ENCODE data around the gene ZNF444.

ZNF444 gene

DNA sequence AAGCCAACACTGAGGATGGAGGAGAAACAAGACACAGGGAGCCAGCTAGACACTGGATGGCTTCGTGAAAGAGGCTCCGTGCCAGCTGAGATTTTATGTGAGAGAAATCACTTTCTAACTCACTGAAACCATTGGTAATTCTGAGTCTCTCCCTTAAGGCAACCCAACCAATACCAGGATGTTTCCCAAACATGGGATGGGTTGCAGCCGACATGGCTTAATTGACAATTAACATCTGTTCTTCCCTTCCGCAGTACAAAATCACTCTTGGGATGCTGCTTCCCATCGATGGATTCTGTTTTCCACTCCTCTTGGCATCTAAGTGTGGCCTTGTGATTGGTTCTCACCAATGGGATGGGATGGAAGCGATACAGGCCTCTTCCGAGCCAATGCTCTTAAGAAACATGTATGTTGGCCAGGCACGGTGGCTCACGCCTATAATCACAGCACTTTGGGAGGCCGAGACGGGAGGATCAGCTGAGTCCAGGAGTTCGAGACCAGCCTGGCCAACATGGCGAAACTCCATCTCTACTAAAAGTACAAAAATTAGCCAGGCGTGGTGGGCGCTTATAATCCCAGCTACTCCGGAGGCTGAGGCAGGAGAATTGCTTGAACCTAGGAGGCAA, 17.7 kb upstream of the ZNF444 start:
- DNase-seq, result no peak

DNA sequence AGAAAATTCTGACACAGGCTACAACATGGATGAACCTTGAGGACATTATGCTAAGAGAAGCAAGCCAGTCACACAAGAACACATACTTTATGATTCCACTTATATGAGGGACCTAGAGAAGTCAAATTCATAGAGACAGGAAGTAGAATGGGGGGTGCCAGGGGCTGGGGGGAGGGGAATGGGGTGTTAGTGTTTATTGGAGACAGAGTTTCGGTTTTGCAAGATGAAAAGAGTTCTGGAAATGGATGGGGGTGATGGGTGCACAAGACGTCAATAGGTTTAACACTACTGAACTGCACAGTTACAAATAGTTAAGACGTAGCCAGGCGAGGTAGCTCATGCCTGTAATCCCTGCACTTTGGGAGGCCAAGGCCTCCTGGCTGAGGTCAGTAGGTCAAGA, 16.5 kb upstream of the ZNF444 start:
- peak in 1 of 2 donors; percentile 25 for DNase-seq

DNA sequence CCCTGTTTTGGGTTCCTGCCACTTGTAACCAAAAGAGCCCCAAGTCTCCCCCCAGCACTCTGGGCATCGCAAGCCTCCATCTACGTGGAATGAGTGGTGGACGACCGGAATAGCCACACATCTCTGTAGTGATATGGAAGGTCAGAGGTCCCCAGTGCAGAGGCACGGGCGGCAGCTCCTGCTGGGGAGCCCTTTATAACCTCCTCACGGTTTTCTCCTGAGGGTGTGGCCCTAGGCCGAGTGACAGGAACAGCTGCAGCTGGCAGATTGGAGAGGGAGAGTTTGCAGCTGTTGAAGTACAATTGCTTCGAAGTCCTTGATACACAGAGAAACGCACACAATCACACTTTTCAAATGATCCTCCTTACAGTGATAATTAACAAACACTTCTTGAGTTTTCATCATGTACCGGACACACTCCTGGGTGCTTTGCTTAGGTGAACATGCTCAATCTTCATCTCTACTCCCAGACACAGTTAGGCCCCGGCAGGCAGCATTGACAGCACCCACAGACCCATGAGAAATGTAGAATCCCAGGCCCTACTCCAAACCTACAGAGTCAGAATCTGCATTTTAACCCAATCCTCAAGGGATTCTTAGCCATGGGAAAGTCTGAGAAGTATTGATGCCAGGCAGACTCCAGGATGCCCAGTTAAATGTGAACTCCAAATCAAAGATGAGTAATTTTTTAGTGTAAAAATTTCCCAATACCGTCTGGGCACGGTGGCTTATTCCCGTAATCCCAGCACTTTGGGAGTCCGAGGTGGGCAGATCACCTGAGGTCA, 15.1 kb upstream of the ZNF444 start:
- DNase-seq, result no peak

DNA sequence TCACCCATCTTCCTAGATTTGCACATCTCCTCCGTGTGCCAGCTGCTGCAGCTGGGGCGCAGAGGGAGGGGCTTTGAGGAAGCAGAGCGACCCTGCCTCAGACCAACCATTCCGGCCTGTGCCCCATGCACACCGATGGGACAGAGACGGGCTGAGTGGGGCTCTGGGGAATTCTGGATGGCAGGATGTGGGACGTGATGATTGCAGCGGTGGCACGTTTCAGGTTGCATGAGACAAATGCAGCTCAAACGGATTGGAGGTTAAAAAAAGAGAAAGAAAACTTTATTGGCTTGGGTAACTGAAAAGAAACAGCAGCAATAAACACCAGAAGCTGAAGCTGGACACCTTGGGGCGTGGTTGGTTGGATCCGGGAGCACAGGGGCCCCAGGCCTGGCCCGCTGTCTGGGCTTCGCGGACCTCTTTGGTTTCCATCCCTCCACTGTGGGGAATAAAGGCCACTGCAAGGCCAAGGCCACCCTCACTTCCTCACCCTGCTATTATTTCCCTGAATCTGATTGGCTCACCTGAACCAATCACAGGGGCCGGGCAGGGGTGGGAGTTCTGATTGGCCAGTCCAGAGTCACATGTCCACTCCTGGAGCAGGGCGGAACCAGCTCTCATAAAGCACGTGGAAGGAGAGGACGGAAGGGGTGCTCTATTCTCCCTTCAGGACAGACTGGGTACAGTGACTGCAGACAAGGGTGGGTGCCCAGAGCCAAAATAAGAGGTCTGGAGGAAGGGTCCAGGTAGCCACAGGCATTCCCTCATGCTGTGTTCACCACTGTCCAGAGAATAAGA, 13.9 kb upstream of the ZNF444 start:
- no peak for DNase-seq

DNA sequence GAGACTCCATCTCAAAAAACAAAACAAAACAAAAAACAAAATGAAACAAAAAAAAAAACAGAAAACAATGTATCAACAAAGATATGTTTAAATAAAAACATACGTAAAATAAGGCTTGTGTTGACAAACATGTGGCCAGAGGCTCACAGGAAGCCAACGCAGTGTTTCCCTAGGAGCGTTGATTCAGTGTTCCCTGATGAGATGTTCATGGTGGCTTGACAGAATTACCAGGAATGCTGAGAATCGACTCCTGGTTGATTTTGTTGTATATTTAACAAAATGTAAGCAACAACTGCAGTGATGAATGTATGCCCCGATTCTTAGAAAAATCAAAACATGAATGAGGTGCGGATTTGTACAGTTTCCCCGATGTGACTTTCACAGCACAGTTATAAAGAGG, 11.1 kb upstream of the ZNF444 start:
- DNase-seq, result no peak

DNA sequence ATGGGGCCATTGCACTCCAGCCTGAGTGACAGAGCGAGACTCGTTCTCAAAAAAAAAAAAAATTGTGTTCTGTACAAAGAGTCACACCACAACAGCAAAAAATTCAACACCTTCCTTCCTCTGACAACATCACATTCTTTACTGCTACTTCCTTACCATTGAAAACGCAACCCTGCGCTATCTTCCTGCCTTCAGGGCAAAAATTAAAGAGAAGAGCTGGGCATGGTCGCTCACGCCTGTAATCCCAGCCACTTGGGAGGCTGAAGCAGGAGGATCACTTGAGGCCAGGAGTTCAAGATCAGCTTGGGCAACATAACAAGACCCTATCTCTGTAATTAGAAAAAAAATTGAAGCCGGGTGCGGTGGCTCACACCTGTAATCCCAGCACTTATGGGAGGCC, 9.4 kb upstream of the ZNF444 start:
- DNase-seq, result no peak

DNA sequence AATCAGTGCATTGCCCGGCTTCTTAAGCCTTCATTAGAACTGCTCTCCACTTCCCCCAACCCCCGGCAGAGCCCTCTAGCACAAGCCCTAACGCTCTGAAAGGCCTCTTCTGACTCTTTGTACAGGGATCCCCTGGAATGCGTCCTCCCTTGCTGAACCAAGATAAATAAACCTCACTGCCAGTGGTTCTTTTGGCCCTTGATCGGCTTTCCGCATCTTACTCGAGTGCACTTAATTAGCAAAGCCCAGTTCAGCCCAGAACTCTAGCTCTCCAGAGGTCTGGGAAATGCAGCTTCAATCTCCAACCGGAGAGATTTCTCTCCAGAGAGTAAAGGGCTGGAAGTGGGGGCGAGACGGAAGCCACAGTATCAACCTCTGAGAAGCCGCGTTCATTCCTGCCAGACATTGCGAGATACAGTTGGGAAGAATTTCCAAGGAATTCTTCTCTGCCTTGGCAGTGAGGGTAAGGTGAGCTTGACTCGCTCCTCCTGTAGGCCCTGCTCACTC, 8.7 kb upstream of the ZNF444 start:
- no peak for DNase-seq

DNA sequence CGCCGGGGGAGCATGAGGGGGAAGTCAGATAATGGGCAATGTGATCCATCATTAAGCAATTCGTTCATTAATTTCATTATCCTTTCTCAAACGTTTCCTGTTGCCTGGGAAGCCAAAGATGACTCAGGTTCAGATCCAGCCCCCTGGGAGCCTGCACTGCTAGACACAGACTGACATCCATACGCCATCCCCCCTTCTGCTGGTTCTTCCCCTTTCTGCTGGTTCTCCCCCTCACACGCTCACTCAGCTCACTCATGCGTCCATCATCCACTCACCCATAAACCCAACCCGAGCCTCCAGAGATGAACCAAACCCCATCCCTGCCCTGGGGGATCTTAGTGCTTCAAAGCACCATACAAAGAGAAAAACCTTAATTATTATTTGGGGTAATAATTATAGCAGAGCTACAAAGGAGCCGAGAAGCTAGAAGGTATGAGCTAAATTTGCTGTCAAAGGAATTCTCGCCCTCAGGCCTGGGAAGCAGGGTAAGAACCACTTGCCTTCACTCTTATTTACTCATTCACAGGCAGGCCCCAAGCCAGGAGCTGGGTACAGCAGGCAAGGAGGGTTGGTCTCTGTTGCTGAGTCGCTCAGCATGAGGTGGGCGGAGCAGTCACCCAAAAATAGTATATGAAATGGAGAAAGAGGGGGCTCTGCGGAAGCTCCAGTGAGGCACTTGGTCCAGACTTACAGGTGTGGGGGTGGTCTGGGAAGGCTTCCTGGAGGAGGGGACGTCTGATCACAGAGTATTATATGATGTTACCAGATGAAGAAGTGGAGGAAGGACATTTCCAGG, 7.0 kb upstream of the ZNF444 start:
- peak in 1 of 2 donors; percentile 31 for DNase-seq

DNA sequence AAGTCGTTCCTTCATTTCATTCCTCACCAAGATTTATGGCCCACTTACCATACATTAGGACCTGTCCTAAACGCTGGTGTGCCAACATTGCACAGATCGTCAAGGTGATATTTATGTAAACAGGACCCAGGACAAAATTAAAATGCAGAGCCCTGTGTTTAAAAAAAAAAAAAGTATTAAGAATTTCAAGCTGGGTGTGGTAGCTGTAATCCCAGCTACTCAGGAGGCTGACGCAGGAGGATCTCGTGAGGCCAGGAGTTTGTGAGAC, 6.5 kb upstream of the ZNF444 start:
- no peak for DNase-seq

DNA sequence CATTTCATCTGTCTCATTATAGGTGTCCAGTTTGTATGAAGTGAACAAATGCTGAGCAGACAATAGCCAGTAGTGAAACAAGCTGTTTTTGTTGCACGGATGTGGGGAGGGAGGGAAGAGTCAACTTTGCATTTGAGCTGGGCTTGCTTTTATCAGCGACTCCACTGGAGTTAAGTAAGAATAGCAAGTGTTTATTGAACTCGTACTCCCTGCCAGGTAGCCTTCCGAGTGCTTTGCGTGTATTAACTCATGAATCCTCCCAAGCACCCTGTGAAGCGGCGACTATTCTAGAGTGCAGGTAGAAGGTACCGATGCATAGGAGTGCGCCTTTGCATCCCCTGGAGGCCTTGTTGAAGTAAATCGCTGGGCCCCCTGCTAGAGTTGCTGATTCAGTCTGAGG, 4.7 kb upstream of the ZNF444 start:
- no peak for DNase-seq

DNA sequence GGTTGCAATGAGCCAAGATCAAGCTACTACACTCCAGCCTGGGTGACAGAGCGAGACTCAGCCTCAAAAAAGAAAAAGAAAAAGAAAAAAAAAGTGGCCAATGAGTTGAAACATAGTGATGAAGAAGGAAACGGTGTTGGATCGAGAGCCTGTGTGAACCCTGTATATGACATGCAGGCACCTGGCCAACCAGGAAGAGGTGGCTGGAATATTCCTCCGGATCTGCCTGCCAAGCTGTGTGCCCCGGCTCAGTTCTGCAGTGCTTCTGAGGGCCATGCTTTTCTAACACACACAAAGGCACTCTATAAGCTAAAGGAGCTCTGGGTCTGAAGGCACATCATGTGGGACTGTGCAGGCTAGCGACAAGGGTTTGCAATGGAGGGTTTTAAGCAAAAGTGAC, 3.7 kb upstream of the ZNF444 start:
- DNase-seq, result no peak

DNA sequence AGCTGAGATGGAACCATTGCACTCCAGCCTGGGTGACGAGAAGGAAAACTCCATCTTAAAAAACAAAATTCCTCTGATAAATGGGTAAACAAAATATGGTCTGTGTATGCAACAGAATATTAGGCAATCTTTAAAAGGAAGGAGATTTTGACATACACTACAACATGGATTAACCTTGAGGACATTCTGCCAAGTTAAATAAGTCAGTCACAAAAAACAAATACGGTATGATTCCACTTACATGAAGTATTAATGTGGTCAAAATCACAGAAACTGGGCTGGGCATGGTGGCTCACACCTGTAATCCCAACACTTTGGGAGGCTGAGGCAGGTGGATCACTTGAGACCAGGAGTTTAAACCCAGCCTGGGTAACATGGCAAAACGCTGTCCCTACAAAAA, 3.0 kb upstream of the ZNF444 start:
- DNase-seq, result no peak

DNA sequence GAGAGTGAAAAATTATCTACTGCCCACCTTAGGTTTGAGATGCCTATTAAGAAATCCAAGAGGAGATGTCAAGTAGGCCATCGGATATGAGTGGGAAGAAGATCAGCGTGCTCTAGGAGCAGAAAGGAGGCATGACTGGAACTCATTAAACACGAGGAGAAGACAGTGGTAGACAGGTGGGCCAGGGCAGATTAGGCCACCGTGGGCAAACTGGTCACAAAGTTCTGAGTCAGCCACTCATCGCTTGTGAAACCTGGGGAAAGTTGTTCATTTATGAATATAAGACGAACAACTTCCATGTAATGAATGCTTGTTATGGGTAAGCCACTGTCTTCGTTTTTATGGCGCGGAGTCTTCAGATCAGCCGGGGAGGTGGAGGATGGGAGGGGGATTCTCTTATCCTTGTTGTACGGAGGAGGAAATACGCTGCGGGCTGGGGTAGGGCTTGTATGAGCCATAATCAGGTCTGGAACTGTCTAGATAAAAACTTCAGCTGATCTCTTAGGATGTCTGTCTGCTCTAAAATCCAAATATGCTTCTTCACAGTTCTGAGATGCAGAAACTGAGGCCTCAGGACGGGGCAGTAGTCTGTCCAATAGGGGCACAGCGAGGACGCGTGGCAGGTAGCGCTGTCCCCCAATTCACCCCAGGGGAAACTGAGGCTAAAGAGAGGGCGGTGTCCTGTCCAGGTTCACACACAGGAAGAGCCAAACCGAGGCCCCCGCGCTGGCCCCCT, 1.1 kb upstream of the ZNF444 start:
- no peak for DNase-seq

DNA sequence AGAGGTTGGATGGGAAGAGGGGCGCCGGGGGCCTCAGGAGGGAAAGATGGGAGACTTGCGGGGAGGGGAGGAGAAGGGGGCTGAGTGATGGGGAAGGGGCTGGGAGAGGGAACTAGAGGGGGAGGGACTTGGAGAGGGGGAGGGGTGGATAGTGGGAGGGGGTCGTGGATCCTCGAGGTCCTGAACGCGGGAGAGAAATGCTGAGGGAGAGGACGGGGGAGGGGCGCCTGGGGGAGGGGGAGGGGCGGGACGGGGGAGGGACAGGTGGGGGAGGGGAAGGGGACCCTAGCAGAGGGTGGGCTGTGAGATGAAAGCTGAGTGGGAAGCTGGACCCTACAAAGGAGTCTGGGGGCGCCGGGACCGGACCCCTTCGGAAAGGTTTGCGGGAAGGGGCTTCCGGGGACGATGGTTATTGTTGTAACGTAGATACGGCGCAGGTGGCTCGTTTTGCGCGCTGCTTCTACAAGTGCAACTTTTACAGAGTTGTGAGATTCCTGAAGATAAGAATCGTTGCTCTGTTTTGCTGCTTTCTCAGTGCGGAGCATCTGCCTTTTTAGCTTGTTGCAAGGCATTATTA, 418 bp downstream of the ZNF444 start:
- DNase-seq, result peak; percentile 20 to 36

DNA sequence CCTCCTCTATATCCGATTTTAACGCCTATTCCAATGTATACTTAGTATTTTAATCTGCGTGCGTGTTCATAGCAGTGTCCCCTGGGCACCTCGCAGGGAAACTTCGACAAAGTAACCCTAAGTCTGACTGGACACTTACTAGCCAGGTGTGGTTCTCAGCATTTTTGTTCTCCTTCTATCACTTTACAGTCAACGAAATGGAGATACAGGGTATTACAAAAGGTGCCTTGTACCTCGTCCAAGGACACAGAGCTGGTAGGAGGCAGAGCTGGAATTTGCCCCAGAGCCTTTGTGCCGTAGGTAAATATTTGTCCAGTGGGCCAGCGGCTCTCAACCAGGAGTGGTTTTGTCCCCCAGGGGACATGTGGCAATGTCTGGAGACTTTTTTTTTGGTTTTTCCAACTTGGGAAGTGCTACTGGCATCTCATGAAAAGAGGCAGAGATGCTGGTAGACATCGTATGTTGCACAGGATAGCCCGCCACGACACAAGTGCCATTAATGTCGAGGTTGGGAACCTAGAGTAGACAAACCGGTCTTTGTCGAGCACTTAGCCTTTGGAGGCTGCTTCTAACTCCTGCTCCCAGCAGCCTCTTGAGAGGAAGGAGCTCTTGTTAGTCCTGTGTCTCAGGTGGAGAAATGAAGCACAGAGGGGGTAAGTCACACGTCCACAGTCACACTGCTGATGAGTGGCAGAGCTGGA, 1.1 kb downstream of the ZNF444 start:
- no peak for DNase-seq

DNA sequence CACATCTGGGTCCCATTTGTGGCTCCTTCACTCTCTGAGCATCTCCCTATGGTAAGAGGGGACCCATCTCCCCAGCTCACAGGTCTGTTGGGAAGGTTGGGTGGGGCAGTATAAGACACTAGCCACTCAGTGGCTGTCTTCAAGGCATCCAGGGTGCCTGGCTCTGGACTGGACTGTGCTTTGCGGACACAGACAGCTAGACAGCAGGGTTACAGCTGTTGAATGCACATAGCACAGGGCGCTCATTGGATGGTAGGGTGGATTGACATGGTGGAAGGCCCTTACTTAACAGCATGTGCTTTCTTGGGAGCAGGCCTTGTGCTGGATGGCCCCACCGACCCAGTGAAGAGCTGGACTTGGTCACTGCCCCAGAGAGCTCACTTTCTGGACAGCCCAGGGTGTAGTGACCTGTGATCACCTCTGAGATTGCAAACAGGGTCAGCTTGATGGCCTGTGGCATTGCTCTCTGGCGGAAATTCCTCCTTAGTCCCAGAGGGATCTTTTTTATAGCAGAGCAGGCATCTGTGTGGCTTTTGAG, 1.9 kb downstream of the ZNF444 start:
- DNase-seq, result no peak

DNA sequence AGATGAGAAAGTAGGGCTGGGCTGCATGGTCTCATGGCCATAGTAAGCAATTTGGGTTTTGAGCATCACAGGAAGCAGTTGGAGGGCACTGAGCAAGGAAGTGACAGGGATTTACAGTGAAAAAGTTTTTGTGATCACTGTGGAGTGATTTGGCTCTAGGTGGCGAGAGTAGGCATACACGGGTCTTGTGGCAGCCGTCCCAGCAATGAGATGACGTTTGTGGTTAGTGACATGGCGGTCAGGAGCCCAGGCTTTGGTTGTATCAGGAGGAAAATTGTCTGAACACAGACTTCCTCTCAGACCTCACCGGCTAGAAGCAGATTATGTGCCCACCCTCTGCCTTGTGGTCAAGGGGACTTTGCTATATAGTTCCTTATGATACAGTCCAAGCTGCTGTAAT, 3.3 kb downstream of the ZNF444 start:
- no peak for DNase-seq

DNA sequence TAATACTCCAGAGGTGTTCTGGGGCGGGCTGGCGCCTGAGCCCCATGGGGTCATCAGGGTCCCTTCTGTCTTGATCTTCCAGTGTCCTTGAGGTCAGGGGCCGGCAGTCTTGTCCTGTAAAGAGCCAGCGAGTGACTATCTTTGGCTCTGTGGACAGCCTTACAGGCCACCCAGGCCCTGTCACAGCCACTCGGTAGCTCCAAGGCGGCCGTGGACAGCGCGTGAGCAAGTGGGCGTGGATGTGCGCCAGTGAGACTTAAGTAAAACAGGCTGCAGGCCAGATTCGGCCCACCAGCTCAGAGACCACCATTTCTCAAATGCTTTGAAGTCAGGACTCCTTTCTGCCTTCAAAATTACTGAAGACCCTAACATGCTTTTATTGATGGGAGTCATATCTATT, 3.7 kb downstream of the ZNF444 start:
- no peak for DNase-seq

DNA sequence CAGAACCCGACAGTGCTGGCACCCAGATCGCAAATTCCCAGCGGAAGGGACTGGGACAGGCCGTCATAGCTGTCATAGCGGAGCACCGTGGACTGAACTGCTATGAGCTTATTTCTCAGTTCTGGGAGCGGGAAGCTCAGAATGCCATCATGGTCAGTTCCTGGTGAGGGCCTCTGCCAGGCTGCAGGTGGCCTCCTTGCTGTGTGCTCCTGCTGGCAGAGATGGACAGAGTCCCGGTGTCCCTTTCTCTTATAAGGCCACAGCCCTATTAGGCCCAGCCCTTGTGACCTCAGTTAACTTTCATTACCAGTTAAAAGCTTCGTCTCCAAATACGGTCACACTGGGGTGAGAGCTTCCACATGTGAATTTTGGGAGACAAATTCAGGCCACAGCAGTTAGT, 4.6 kb downstream of the ZNF444 start:
- no peak for DNase-seq

DNA sequence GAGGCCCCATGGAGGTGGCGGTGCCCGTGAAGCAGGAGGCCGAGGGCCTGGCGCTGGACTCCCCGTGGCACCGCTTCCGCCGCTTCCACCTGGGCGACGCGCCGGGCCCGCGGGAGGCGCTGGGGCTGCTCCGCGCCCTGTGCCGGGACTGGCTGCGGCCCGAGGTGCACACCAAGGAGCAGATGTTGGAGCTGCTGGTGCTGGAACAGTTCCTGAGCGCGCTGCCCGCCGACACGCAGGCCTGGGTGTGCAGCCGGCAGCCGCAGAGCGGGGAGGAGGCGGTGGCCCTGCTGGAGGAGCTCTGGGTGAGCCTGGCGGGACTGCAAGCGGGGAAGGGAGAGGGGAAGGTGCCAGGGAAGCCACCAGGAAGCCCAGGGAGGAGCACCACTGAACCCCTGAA, 5.8 kb downstream of the ZNF444 start:
- DNase-seq, result no peak

DNA sequence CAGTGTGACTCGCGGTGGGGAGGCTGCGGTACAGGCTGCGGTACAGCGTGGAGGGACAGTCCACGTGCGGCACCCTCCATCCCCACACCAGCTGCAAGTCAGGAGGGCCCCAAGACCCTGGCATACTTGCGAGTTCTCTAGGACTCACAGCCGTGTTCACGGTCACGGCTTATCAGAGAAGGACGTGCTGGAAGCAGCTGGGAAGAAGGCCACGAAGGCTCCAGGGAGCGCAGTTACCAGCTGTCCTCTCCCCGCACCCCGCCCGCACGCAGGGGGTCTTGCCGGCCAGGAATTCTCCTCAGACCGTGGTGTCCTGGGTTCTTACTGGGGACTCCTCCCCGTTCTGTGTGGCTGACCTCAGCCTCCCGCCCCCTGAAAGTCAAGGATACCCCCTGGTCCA, 6.2 kb downstream of the ZNF444 start:
- no peak for DNase-seq
